ENCODE data around the gene AKIP1. TPM values are rescaled to one million over a fixed set of nuclear protein-coding genes. Genes with fewer than 3 reads are reported as not detected.
A peak's percentile ranks its signal among the peaks of the same experiment; 100 is the strongest.

AKIP1 gene
- polyA plus RNA-seq, 3 donors: 18.6 to 20.6 (median 18.8) TPM

GRCh38 chr11:8947230-8947943 lies 36.4 kb downstream of the AKIP1 start:
- DNase-seq: no peak

GRCh38 chr11:8948886-8949285 lies 37.9 kb downstream of the AKIP1 start:
- no peak for DNase-seq

DNA sequence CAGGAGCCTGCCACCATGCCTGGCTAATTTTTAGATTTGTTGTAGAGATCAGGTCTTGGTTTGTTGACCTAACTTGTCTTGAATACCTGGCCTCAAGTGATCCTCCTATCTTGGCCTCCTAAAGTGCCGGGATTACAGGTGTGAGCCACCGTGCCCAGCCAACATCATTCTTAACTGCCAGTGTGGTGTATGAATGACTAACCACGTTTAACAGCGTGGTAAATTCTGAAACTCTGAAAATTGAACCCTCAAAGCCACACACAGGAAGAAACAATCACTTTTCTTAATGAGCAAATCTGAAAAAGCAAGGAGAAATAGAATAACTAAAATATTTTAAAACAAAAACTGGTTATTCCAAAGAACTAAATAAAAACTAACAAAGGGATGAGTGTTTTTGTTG lies 45.9 kb downstream of the AKIP1 start:
- DNase-seq: no peak

GRCh38 chr11:8959546-8960166 lies 48.7 kb downstream of the AKIP1 start:
- DNase-seq: peak; percentile 76

DNA sequence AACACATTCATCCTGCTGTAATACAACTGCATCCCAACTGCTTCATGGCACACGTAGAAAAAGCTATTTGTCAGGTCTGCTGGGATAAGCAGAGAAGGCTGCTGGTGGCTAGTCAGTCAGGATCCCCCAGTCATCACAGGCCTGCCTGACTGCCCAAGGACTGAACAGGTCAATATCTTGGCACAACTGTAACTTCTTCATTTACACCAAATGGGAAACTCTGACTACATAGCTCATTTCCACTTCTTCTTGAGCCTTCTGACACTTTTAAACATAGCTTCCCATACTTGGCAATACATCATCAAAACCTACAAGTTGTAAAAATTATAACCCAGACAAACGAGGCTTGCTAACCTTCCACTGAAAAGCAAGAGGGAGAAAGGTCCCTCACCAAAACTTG lies 50.4 kb downstream of the AKIP1 start:
- DNase-seq: no peak

DNA sequence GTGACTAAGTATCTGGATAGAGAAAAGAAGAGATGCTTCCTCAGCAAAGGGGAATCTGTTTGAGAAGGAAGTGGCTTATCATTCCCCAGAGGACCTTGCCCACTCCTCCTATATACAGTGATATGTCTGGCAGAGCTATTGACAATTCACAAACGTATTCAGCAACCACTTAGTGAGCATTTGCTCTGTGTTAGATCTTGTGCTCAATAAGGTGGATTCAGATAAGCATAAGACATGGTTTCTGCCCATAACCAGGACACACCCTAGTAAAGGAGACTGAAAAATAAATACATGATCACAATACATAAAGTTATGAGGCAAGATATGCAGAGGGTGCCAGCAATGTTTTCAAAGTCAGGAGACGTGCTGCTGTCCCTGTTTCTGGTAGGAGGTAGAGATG lies 51.9 kb downstream of the AKIP1 start:
- no peak for DNase-seq

DNA sequence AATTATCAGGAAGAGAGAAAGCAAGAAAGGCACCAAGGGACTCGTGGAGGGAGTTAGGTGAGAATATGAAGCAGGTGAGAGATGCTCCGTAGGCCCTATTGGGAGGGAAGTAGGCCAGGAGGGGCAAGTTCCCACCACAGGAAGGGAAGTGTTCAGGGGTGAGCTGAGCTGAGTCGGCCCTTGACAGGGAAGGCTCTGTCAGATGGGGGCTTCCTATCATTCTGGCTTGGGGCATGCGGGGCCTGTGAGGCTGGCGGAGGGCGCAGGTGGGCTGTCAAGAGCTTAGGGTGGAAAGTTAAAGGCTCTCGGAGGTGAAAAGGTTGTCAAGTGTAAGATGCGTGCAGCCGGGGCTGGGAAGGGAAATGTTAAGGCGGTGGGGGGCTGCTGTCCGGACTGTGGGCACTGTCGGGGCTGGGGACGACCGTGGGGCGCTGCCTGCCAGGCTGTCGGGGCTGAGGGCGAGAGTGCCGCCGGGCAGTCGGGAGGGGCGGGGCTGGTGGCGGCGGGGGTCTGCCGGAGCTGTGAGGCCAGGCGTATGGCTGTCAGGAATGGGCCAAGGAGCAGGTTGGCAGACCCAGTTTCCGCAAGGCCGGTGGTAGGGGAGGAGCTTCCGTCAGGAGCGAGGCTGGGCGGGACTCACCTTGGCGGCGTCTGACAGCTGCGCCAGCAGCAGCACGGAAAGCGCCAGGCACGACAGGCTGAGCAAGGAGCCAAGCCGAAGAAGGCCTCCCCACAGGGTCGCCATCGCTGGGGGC lies 52.8 kb downstream of the AKIP1 start:
- DNase-seq: peak; percentile 75

DNA sequence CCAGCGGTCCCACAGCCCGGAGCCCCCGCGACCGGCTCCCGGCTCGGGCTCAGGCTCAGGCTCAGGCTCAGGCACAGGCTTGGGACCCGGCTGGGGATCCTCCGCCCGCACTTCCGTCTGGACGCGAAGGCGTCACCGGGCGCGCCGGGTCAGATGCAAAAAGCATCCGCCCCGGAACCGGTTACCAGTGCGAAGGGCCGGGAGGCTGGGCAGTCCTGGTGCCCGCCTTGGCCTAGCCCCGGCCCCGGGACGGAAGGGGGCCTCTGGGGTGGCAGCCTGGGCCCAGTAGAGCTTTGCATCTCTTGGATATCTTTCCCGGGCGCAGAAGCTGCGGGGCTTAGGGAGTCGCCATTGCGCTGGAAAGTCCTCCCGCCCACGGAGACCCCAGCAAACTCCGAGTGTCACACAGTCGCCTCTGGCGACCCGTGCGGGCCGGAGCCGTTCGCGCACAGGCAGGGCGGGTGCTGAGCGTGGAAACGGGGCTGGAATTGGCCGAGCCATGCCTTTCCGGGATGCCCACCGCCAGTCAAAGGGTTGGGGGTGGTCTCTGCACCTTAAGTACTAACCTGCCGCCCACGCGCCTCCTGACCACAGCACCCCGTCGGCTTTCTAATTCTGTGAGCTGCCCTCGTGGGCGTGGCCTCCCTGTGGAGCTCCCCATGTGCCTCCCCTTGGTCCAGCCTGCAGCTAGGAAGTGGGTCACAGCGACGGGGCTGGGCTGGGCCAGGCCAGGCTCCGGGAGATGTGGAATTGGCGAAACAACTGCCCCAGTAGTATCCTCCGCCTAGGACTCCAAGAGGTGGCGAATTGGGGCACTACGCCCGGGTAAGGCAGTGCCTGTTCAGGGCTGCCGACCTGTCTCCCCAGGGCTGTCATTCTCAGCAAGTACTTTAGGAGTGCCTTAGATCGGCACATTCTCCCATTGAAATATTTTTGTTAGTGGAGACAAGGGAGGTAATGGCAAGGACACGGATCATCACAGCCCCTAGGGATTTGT lies 53.6 kb downstream of the AKIP1 start, which contains the start of gene TMEM9B:
Gene TMEM9B, minus strand, starts transcription at position 119 of the 997 bp plus-strand sequence. CDS start 129 bp downstream, outside the sequence.
- DNase-seq: peak; percentile 89

- no peak for DNase-seq
Observed at GRCh38 chr11:8967184-8967583, 56.2 kb downstream of the AKIP1 start.

Other genes with a start within 250 kb of the AKIP1 start
- gene TRIM66, start 228.5 kb upstream of the AKIP1 start, polyA plus RNA-seq (ENCODE audit: insufficient read length in 3 of 3): 10 to 100 TPM in 2 of 3 donors, 1 to 10 TPM in 1; 3.9 to 14.3 (median 11.6) TPM
- gene RPL27A, start 228.4 kb upstream of the AKIP1 start, polyA plus RNA-seq (ENCODE audit: insufficient read length in 3 of 3): 1,000 to 10,000 TPM; 1,901 to 2,340 (median 2,158) TPM
- 1 to 10 TPM in 2 of 3 donors, under 1 TPM in 1; 0.90 to 1.7 (median 1.1) TPM for gene C11orf16, start 21.8 kb downstream of the AKIP1 start, polyA plus RNA-seq (ENCODE audit: insufficient read length in 3 of 3)
- gene ASCL3, start 31.8 kb downstream of the AKIP1 start, polyA plus RNA-seq (ENCODE audit: insufficient read length in 3 of 3): under 1 TPM in 2 of 3 donors, not detected in 1; 0.36 to 0.37 TPM
- gene TMEM9B, start 53.3 kb downstream of the AKIP1 start, polyA plus RNA-seq (ENCODE audit: insufficient read length in 3 of 3): 10 to 100 TPM; 55.5 to 62.1 (median 55.5) TPM
- gene NRIP3, start 92.8 kb downstream of the AKIP1 start, polyA plus RNA-seq (ENCODE audit: insufficient read length in 3 of 3): 1 to 10 TPM in 1 of 3 donors, under 1 TPM in 2; 0.60 to 1.1 (median 0.96) TPM
- gene SCUBE2, start 180.4 kb downstream of the AKIP1 start, polyA plus RNA-seq (ENCODE audit: insufficient read length in 3 of 3): 1 to 10 TPM; 4.9 to 7.5 (median 7.1) TPM

Measured in renal pelvis (tissue), 4 donors.